ENCODE data around the gene SMARCC2. TPM values are rescaled to one million over a fixed set of nuclear protein-coding genes. Genes with fewer than 3 reads are reported as not detected.
A peak's percentile ranks its signal among the peaks of the same experiment; 100 is the strongest.

The SMARCC2 gene
- total RNA-seq, 1 donor from 2014 or later: 63.4 TPM

- intact Hi-C loops (cut with DNase I): no loop called here
- ATAC-seq (ENCODE audit: poor library complexity) (no peak), DNase-seq (no peak)
Measured at GRCh38 chr12:56137853-56138571, 51.3 kb downstream of the SMARCC2 start.

GRCh38 chr12:56134897-56135296, 54.4 kb downstream of the SMARCC2 start:
- no peak for ATAC-seq (ENCODE audit: poor library complexity)
- intact Hi-C loops (cut with DNase I): no loop called here
- DNase-seq: no peak

- ATAC-seq (ENCODE audit: poor library complexity): no peak
- intact Hi-C loops (cut with DNase I): no loop called here
- DNase-seq: no peak
Measured at GRCh38 chr12:56130876-56131275, 58.4 kb downstream of the SMARCC2 start.

- intact Hi-C loops (cut with DNase I): no loop called here
- no peak for ATAC-seq (ENCODE audit: poor library complexity)
- no peak for DNase-seq
Measured at GRCh38 chr12:56129942-56130495, 59.3 kb downstream of the SMARCC2 start.

DNA sequence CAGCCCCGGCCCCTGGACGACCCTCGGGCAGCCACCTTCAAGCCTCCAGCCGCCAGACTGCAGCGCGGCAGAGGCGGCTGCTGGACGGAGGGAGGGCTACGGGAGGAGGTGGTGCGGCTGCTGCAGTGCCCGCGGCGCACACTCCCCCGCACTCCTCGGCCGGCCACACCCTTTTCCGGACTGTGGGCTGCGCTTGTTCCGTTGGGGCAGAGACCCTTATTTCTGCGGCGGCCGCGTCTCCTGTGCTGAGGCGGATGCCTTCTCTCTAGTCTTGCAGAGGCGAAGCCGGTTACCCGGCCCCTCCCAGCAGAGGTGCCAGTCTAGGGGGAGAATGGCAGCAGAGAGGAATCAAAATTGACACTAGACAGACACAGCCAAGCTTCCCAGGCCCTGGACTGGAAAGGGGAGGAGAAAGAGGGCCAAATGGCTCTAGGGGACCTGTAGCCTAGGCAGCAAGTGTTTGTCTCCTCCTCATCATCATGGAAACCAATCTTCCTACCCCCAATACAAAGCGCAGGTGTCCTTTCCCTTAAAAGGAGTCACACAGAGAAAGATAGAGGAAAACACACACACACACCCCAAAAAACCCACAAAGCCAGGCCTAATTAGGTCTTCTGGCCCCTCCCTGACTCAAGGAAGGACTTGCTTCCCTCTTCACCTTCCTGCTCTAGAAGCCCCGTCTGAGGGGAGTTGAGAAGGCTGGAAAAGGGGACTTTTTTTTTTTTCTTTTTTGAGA, 59.9 kb downstream of the SMARCC2 start:
- intact Hi-C loops (cut with DNase I): no loop called here
- DNase-seq: peak; percentile 81
- ATAC-seq (ENCODE audit: poor library complexity): peak; percentile 54

DNA sequence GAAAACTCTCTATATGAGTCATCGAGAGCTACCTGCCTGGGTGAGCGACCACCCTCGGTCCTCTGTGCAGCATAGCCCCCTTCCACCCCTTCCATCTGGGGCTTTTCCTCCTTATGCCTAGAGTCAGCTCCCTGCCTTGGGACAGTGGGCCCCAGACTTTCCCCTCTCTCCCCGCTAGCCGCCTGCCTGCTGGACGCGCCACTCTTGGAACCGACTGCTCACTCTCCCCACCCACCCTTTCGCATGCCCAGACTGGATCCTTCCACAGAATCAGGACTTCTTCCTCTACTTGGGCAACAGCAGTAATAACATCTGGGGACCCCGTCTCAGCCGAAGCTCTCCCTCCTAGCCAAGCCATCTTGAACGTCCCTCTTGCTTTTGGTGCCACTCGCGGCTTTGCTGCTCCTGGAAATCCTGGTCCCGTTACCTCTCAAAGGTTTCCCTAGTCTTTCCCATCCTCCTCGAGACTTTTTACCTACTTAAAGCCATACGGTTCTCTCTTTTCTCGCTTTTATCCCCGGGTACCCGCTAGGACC, 60.5 kb downstream of the SMARCC2 start:
- DNase-seq (no peak), ATAC-seq (ENCODE audit: poor library complexity) (peak; percentile 14)
- intact Hi-C loops (cut with DNase I): no loop called here

DNA sequence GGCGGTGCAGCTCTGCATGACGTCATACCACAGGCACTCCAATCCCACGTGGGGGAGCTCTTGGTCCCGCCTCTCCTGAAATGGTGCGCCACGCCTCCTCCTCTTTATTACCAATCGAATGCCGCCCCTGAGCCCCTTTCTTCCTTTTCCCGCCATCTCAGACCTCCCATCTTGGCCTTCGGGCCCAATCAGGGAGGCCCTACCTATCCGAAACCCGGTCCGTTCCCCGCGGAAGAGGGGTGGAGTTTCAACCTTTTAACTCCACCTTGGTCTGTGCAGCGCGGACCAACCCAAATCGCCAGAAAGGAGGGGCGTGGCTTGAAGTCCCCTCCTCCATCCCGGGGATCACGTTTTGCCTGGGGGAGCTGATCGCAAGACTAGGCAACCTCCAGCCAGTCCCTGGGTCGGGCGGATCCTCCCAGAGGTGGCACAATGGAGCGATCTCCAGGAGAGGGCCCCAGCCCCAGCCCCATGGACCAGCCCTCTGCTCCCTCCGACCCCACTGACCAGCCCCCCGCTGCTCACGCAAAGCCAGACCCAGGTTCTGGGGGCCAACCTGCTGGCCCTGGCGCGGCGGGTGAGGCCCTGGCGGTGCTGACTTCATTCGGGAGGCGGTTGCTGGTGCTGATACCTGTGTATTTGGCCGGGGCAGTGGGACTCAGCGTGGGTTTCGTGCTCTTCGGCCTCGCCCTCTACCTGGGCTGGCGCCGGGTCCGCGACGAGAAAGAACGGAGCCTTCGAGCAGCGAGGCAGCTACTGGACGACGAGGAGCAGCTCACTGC, 61.2 kb downstream of the SMARCC2 start, which contains the start of gene ESYT1:
TSS of gene ESYT1 (plus strand) at position 380 of the 782 bp plus-strand sequence. CDS start at position 433, 53 bp downstream.
- intact Hi-C loops (cut with DNase I): loop anchor here (2.0 kb wide), 1 partner anchor 31 kb away; the partner anchor contains the start of gene MYL6
- peak; percentile 98 for DNase-seq
- peak; percentile 94 for ATAC-seq (ENCODE audit: poor library complexity)

- ATAC-seq (ENCODE audit: poor library complexity): no peak
- DNase-seq: no peak
- intact Hi-C loops (cut with DNase I): loop anchor here (2.0 kb wide), 1 partner anchor 31 kb away; the partner anchor contains the start of gene MYL6
Measured at GRCh38 chr12:56127485-56127887, 61.8 kb downstream of the SMARCC2 start.

DNA sequence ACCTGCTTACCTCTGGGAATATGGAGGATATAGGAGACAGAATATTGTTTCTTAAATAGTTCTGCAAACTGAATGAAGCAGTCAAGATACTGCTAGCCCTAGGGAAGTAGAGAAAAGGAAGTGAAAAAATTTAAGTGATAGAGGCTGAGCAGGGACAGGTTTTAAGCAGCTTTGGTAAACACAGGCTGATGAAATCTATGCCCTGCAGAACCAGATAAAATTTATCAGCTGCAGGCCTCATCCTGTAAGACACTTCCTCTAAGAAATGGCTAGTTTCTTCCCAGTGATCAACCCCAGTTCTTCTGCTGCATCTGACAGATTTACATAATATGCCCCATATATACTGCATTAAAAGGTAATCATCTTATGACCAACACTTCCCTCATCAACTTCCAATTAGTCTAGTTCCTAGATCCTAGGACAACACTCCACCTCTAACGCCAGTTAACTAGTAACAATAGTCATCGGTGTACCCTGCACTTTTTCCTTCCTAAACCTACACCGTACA, 62.5 kb downstream of the SMARCC2 start:
- intact Hi-C loops (cut with DNase I): loop anchor here (2.0 kb wide), 1 partner anchor 32 kb away; the partner anchor contains the start of gene MYL6

GRCh38 chr12:56124133-56124532, 65.2 kb downstream of the SMARCC2 start:
- DNase-seq (no peak), ATAC-seq (ENCODE audit: poor library complexity) (no peak)
- intact Hi-C loops (cut with DNase I): no loop called here

More for the DNA sequence above, 62.5 kb downstream of the SMARCC2 start:
- no peak for ATAC-seq (ENCODE audit: poor library complexity)
- DNase-seq: no peak

GRCh38 chr12:56122637-56123036, 66.6 kb downstream of the SMARCC2 start:
- intact Hi-C loops (cut with DNase I): no loop called here
- ATAC-seq (ENCODE audit: poor library complexity) (no peak), DNase-seq (no peak)

DNA sequence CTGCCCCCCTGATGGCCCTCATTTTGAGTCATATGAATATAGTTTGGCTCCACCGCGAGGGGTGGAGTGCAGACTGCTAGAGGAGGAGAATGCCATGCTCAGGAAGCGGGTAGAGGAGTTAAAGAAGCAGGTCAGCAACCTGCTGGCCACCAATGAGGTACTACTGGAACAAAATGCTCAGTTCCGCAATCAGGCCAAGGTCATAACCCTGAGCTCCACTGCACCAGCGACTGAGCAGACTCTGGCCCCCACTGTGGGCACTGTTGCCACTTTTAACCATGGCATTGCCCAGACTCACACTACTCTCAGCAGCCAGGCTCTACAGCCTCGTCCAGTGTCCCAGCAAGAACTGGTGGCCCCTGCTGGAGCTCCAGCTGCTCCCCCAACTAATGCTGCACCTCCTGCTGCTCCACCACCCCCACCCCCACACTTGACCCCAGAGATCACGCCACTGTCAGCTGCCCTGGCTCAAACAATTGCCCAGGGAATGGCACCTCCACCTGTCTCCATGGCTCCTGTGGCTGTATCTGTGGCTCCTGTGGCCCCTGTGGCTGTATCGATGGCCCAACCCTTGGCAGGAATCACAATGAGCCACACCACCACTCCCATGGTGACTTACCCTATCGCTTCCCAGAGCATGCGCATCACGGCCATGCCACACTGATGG, 67.9 kb downstream of the SMARCC2 start:
- ATAC-seq (ENCODE audit: poor library complexity) (no peak), DNase-seq (no peak)
- intact Hi-C loops (cut with DNase I): no loop called here

DNA sequence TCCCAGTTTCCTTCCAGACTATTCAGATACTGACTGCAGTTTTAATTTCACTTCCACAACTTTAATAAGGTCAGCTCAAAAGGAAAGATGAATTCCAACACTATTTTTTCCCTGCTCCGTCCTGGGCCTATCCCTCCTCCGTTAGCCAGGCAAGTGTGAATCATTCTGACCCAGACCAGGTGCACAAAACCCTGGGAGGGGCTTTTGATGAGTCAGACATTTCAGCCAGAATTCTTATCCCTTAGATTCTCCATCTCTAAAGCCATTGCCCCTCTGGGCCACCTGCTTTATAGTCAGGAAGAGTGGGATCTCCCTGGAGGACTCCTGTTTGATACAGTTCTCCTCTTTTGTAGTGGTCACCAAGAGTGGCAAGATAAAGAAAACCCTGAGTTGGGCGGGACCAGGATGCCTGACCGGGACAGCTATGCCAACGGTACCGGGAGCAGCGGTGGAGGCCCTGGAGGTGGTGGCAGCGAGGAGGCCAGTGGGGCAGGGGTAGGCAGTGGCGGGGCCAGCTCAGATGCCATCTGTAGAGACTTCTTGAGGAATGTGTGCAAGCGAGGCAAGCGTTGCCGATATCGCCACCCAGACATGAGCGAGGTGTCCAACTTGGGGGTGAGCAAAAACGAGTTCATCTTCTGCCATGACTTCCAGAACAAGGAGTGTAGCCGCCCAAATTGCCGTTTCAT, 69.0 kb downstream of the SMARCC2 start:
- ATAC-seq (ENCODE audit: poor library complexity): no peak
- intact Hi-C loops (cut with DNase I): no loop called here
- peak; percentile 49 for DNase-seq

- DNase-seq (peak; percentile 65), ATAC-seq (ENCODE audit: poor library complexity) (peak; percentile 51)
- intact Hi-C loops (cut with DNase I): loop anchor here (2.0 to 5.0 kb wide), 3 partner anchors 38 to 103 kb away; partner anchors contain the start of genes MYL6 and SMARCC2
Measured at GRCh38 chr12:56119361-56119796, 69.9 kb downstream of the SMARCC2 start.

DNA sequence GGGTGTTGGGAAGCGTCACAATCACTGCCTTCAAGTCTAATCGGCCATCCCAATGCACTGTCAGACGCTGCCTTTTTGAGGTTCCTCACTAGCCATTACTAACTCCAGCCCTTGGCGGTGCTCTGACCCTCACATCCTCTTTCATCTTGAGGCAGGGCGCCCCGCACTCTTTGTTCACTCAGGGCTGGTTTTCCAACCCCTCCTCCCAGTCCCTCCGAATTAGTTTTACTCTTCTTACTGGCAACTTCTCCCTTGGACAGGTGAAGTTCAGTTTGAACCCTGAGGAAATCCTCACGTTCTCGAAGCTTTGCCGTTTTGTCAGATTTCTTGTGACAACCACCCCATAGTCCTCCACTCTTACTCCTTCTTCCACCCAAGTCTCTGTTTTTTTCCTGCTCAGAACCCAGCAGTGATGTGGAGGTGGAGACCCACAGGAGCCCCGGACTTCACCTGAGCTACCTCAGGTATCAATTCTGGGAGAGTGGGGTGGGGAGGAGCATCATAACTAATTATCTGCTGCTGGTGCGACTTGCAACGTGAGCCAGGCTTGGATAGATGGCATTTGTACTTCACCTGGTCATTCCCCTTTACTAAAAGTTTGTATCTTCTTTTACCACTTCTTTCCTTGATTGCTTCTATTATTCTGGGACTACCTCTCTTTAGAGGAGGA, 70.5 kb downstream of the SMARCC2 start:
- intact Hi-C loops (cut with DNase I): loop anchor here (2.0 to 5.0 kb wide), 3 partner anchors 38 to 104 kb away; partner anchors contain the start of genes MYL6 and SMARCC2
- ATAC-seq (ENCODE audit: poor library complexity): no peak
- no peak for DNase-seq

All from Right ventricle myocardium superior (tissue), 1 donor.